ENCODE results near the gene KIF14. TPM values are rescaled to one million over a fixed set of nuclear protein-coding genes. Genes with fewer than 3 reads are reported as not detected.

The KIF14 gene
- polyA plus RNA-seq, 1 of the 3 experiments (the other 2 are of a cell fraction), result 1.2 TPM

- no peaks in the 10 kb centered on the region for H3K9me2 ChIP-seq
- WGBS (ENCODE audit: low lambda C conversion rate), result 28% methylated on average over 7 of the region's 7 CpGs
Observed at GRCh38 chr1:200668514-200669313, 48.2 kb upstream of the KIF14 start.

DNA sequence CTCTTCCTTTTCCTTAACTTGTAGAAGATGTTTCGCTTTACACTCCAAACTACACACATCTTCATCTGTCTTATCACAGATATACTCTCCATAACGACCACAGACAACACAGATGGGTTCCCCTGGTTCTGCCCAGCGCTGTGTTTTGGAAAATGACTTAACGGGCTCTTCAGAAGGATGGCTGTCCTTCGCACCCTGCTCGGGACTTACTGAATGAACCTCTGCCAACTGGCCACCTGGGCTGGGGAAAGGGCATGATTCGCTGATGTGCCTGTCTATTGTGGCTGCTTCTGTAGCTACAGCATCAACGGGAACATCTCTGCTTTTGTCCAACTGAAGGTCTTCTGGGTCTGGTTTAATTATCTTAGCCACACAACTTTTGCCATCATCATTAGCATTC lies 45.8 kb upstream of the KIF14 start:
- no peak for DNase-seq
- Histone ChIP-seq H3K9me2 (no peaks in the 10 kb centered on the region), H3K4me3 (ENCODE audit: low read depth in 2 of 2, low read length in 1 of 2) (no peak overlapping the region), H3K4me2 (no peak overlapping the region), H3K4me1 (ENCODE audit: control insufficient read depth in 1 of 2, insufficient read depth in 2 of 2, low read depth in 1 of 2, low read length in 1 of 2) (peaks cover 7 to 18% of the 10 kb centered on the region in 2 experiments; a peak in 3 of 4 replicates), H3K27ac (ENCODE audit: low read depth in 2 of 2, low read length in 1 of 2) (no peak overlapping the region), H3K79me2 (ENCODE audit: insufficient read depth) (peaks cover 30% of the 10 kb centered on the region), H4K20me1 (ENCODE audit: insufficient read depth) (no peaks in the 10 kb centered on the region), H3K27me3 (ENCODE audit: insufficient read depth) (no peaks in the 10 kb centered on the region), H3K9me3 (no peaks in the 10 kb centered on the region), H2AFZ (ENCODE audit: low read depth) (no peak overlapping the region), H3K9ac (no peak overlapping the region), H3K36me3 (replicated peaks in 1 of 2; ENCODE audit: control insufficient read depth in 1 of 2, insufficient read depth in 2 of 2, low read length in 1 of 2) (peaks cover 33 to 34% of the 10 kb centered on the region in 2 experiments), H3F3A (replicated peaks; ENCODE audit: insufficient read depth) (peaks cover 19% of the 10 kb centered on the region)
- 90% methylated on average over 8 of the region's 8 CpGs for WGBS (ENCODE audit: low lambda C conversion rate)
- TF ChIP-seq ZBTB33 (IDR thresholded peaks at IDR 0.05; ENCODE audit: borderline replicate concordance, low read depth), result no peak
- no peak for TF ChIP-seq USF1 (IDR thresholded peaks at IDR 0.05; ENCODE audit: borderline replicate concordance, low read depth)
- TF ChIP-seq, protein P1, sequence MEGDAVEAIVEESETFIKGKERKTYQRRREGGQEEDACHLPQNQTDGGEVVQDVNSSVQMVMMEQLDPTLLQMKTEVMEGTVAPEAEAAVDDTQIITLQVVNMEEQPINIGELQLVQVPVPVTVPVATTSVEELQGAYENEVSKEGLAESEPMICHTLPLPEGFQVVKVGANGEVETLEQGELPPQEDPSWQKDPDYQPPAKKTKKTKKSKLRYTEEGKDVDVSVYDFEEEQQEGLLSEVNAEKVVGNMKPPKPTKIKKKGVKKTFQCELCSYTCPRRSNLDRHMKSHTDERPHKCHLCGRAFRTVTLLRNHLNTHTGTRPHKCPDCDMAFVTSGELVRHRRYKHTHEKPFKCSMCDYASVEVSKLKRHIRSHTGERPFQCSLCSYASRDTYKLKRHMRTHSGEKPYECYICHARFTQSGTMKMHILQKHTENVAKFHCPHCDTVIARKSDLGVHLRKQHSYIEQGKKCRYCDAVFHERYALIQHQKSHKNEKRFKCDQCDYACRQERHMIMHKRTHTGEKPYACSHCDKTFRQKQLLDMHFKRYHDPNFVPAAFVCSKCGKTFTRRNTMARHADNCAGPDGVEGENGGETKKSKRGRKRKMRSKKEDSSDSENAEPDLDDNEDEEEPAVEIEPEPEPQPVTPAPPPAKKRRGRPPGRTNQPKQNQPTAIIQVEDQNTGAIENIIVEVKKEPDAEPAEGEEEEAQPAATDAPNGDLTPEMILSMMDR (IDR thresholded peaks at IDR 0.05), result no peak
- TF ChIP-seq FOXM1 (IDR thresholded peaks at IDR 0.05; ENCODE audit: low read depth), result no peak
- TF ChIP-seq, protein P2, sequence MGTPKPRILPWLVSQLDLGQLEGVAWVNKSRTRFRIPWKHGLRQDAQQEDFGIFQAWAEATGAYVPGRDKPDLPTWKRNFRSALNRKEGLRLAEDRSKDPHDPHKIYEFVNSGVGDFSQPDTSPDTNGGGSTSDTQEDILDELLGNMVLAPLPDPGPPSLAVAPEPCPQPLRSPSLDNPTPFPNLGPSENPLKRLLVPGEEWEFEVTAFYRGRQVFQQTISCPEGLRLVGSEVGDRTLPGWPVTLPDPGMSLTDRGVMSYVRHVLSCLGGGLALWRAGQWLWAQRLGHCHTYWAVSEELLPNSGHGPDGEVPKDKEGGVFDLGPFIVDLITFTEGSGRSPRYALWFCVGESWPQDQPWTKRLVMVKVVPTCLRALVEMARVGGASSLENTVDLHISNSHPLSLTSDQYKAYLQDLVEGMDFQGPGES (IDR thresholded peaks at IDR 0.05; ENCODE audit: low read depth, low read length), result no peak
- TF ChIP-seq NRF1 (IDR thresholded peaks at IDR 0.05; ENCODE audit: low read depth, low read length), result no peak
- TF ChIP-seq GABPA (IDR thresholded peaks at IDR 0.05; ENCODE audit: low read depth), result no peak
- TF ChIP-seq TCF12 (IDR thresholded peaks at IDR 0.05), result no peak
- ChIA-PET CTCF (interaction anchor here (1.6 kb wide), 1 partner anchor 44 kb away, joined by 5 read pairs; no protein-coding TSS in a partner anchor), POLR2A (no interaction called here)

More at GRCh38 chr1:200668514-200669313, 48.2 kb upstream of the KIF14 start:
- Histone ChIP-seq H3F3A (replicated peaks; ENCODE audit: insufficient read depth) (peaks cover 15% of the 10 kb centered on the region), H2AFZ (ENCODE audit: low read depth) (peak overlapping the region; percentile 79), H3K4me3 (ENCODE audit: low read depth in 2 of 2, low read length in 1 of 2) (peak overlapping the region; percentile 84 to 95), H4K20me1 (ENCODE audit: insufficient read depth) (no peaks in the 10 kb centered on the region), H3K27ac (ENCODE audit: low read depth in 2 of 2, low read length in 1 of 2) (peak overlapping the region; percentile 99), H3K4me1 (ENCODE audit: control insufficient read depth in 1 of 2, insufficient read depth in 2 of 2, low read depth in 1 of 2, low read length in 1 of 2) (peaks cover 7 to 18% of the 10 kb centered on the region in 2 experiments; a peak in 3 of 4 replicates), H3K4me2 (peak overlapping the region; percentile 71), H3K79me2 (ENCODE audit: insufficient read depth) (peaks cover 31% of the 10 kb centered on the region), H3K9ac (peak overlapping the region; percentile 100), H3K9me3 (no peaks in the 10 kb centered on the region), H3K27me3 (ENCODE audit: insufficient read depth) (no peaks in the 10 kb centered on the region), H3K36me3 (replicated peaks in 1 of 2; ENCODE audit: control insufficient read depth in 1 of 2, insufficient read depth in 2 of 2, low read length in 1 of 2) (peaks cover 14 to 18% of the 10 kb centered on the region in 2 experiments)
- ChIA-PET POLR2A (interaction anchor here (0.7 to 2.1 kb wide), 4 partner anchors 9 to 69 kb away, joined by 3 to 20 read pairs (median 3); partner anchors contain the start of genes CAMSAP2 and KIF14), CTCF (interaction anchor here (1.0 to 2.4 kb wide), 5 partner anchors 20 to 139 kb away, joined by 3 to 18 read pairs (median 3); no protein-coding TSS in a partner anchor)
- DNase-seq, result no peak
- TF ChIP-seq POLR2AphosphoS5 (IDR thresholded peaks at IDR 0.05; ENCODE audit: low read depth, low read length) (no peak), YY1 (IDR thresholded peaks at IDR 0.05; ENCODE audit: low read depth) (no peak), FOXM1 (IDR thresholded peaks at IDR 0.05; ENCODE audit: low read depth) (no peak), RCOR1 (IDR thresholded peaks at IDR 0.05; ENCODE audit: low read length) (no peak), EP300 (IDR thresholded peaks at IDR 0.05; ENCODE audit: borderline replicate concordance in 1 of 2, low read depth in 1 of 2, low read length in 1 of 2) (no peak), TCF12 (IDR thresholded peaks at IDR 0.05) (no peak)

Data from SK-N-SH (cell line).